HepG2 (cell line): ENCODE results near the gene ABHD17A. TPM values are rescaled to one million over a fixed set of nuclear protein-coding genes. Genes with fewer than 3 reads are reported as not detected.

Source experiments
- ATF7-NPFF ChIP-seq: sonication (generic); formaldehyde crosslinking; IDR thresholded peaks from 2 replicates; pipeline ENCODE4 v1.8.1; 2023; ENCODE audit warnings: mild to moderate bottlenecking, low read depth, missing genetic modification reagents, moderate library complexity
- HNRNPK ChIP-seq: fragments of 200-400 bp; formaldehyde crosslinking; IDR thresholded peaks from 2 replicates; pipeline ENCODE4 v1.6.1; 2018; ENCODE audit warnings: low read length, low read depth, moderate library complexity, mild to moderate bottlenecking; ENCODE audit not compliant: poor library complexity, severe bottlenecking
- HNRNPLL ChIP-seq: fragments of 200-400 bp; formaldehyde crosslinking; IDR thresholded peaks from 2 replicates; pipeline ENCODE4 v1.6.1; 2017; ENCODE audit warnings: mild to moderate bottlenecking, low read depth, low read length; ENCODE audit not compliant: poor library complexity, severe bottlenecking
- KDM5B ChIP-seq: sonication (generic); formaldehyde crosslinking; IDR thresholded peaks from 2 replicates; pipeline ENCODE4 v1.4.0; 2020; ENCODE audit warnings: missing genetic modification reagents, mild to moderate bottlenecking, borderline replicate concordance
- MATR3 ChIP-seq: sonication (generic); formaldehyde crosslinking; IDR thresholded peaks from 2 replicates; pipeline ENCODE4 v1.4.0; 2020; ENCODE audit warnings: missing genetic modification reagents
- MYC ChIP-seq: sonication (generic); formaldehyde crosslinking; IDR thresholded peaks from 2 replicates; pipeline ENCODE4 v1.9.0; 2021; ENCODE audit warnings: missing genetic modification reagents, borderline replicate concordance
- NR1H2 ChIP-seq: sonication (generic); formaldehyde crosslinking; IDR thresholded peaks from 2 replicates; pipeline ENCODE4 v1.8.1; 2022; ENCODE audit warnings: low read depth, missing genetic modification reagents, borderline replicate concordance
- PCBP1 ChIP-seq: fragments of 200-400 bp; formaldehyde crosslinking; IDR thresholded peaks from 2 replicates; pipeline ENCODE4 v1.6.1; 2017; ENCODE audit warnings: mild to moderate bottlenecking, low read depth, low read length, borderline replicate concordance
- SP5 ChIP-seq: IDR thresholded peaks from 2 replicates; pipeline ENCODE4 v1.6.1; 2016; ENCODE audit warnings: low read depth, borderline replicate concordance
- XBP1 ChIP-seq: sonication (generic); formaldehyde crosslinking; IDR thresholded peaks from 2 replicates; pipeline ENCODE4 v1.5.0; 2020; ENCODE audit warnings: missing genetic modification reagents
- ZNF225 ChIP-seq: sonication (generic); formaldehyde crosslinking; IDR thresholded peaks from 2 replicates; pipeline ENCODE4 v1.4.0; 2020; ENCODE audit warnings: mild to moderate bottlenecking, missing genetic modification reagents
- ZNF776 ChIP-seq: sonication (generic); formaldehyde crosslinking; IDR thresholded peaks from 2 replicates; pipeline ENCODE4 v1.4.0; 2020; ENCODE audit warnings: mild to moderate bottlenecking, missing genetic modification reagents
- ZNF782 ChIP-seq: sonication (generic); formaldehyde crosslinking; IDR thresholded peaks from 2 replicates; pipeline ENCODE4 v1.4.0; 2020; ENCODE audit warnings: missing genetic modification reagents, mild to moderate bottlenecking, borderline replicate concordance
- ZNF878 ChIP-seq: sonication (generic); formaldehyde crosslinking; IDR thresholded peaks from 2 replicates; pipeline ENCODE4 v1.8.1; 2023; ENCODE audit warnings: mild to moderate bottlenecking, missing genetic modification reagents, moderate library complexity
- polyA plus RNA-seq, 8 experiments: library from polyadenylated mRNA; depleted of rRNA in 3 of 8; stranded (reverse) in 7 of 8; unstranded in 1 of 8; fragments of >200 nt; fragmentation: Illumina TruSeq in 4 of 8; extraction: Trizol in 4 of 8; gene quantifications; 2 replicates each; pipeline versions ENCODE4 v1.2.1 to v1.2.3, GENCODE V29; 2011 to 2016; ENCODE audit warnings: low read depth in 4 of 8, missing spikeins in 1 of 8, mixed read lengths in 1 of 8; ENCODE audit not compliant: insufficient read depth in 1 of 8
- total RNA-seq, 5 experiments: library from RNA; depleted of rRNA; stranded (reverse); fragments of >200 nt; fragmentation: Illumina TruSeq; extraction: Trizol; gene quantifications; 2 replicates each; pipeline ENCODE4 v1.2.3, GENCODE V29; 2016; ENCODE audit warnings: low read depth in 1 of 5
- TF ChIP-seq, protein P1 (sequence below): sonication (generic); formaldehyde crosslinking; IDR thresholded peaks from 2 replicates; pipeline ENCODE4 v1.4.0; 2020; ENCODE audit warnings: mild to moderate bottlenecking, missing genetic modification reagents, borderline replicate concordance
- TF ChIP-seq, protein P2 (sequence below): IDR thresholded peaks from 2 replicates; pipeline ENCODE4 v1.6.1; 2016; ENCODE audit warnings: missing compliant biosample characterization, missing genetic modification reagents, borderline replicate concordance
- TF ChIP-seq, protein P3 (sequence below): sonication (generic); formaldehyde crosslinking; IDR thresholded peaks from 2 replicates; pipeline ENCODE4 v1.5.0; 2020; ENCODE audit warnings: mild to moderate bottlenecking, missing genetic modification reagents, borderline replicate concordance

ABHD17A gene
- total and polyA plus RNA-seq, 2 of the 13 experiments (the other 11 are each of a cell fraction or from before 2014, with no cell fraction given): 27.7 to 40.8 TPM

DNA sequence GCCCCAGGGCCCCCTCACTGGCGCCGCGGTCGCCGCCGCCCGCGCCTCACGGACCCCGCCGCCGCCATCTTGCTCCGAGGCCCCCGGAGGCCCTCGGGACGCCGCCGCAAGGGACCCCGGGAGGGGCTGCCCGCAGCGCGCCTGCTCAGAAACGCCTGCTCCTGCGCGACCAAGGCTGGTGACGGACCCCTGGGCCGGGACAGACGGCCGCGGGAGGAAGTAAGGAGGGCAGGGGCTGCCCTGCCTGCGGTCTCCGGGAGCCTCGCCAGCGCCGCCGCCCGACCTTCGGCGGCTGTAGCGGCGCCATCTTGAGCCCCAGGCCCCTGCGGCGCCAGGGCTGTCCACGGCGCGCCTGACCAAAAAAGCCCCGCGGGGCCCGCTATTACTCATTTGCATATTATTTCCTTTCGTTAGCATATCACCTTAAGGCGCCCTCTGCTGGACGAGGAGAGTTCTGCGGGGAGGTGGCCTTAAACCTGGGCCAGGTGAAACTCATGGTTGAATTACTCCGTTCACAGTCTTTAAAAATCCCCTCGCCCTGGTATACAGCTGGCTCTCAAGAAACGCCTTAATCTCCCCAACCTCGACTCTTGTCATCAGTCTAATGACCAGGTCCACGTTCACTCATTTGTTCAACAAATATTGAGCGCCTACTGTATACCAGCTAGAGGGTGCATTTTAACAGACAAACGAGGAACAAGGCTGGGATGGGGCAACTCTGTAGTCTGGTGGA, 36.7 kb downstream of the ABHD17A start, which contains the start of gene REXO1 (continued):
- TF ChIP-seq, protein P1, sequence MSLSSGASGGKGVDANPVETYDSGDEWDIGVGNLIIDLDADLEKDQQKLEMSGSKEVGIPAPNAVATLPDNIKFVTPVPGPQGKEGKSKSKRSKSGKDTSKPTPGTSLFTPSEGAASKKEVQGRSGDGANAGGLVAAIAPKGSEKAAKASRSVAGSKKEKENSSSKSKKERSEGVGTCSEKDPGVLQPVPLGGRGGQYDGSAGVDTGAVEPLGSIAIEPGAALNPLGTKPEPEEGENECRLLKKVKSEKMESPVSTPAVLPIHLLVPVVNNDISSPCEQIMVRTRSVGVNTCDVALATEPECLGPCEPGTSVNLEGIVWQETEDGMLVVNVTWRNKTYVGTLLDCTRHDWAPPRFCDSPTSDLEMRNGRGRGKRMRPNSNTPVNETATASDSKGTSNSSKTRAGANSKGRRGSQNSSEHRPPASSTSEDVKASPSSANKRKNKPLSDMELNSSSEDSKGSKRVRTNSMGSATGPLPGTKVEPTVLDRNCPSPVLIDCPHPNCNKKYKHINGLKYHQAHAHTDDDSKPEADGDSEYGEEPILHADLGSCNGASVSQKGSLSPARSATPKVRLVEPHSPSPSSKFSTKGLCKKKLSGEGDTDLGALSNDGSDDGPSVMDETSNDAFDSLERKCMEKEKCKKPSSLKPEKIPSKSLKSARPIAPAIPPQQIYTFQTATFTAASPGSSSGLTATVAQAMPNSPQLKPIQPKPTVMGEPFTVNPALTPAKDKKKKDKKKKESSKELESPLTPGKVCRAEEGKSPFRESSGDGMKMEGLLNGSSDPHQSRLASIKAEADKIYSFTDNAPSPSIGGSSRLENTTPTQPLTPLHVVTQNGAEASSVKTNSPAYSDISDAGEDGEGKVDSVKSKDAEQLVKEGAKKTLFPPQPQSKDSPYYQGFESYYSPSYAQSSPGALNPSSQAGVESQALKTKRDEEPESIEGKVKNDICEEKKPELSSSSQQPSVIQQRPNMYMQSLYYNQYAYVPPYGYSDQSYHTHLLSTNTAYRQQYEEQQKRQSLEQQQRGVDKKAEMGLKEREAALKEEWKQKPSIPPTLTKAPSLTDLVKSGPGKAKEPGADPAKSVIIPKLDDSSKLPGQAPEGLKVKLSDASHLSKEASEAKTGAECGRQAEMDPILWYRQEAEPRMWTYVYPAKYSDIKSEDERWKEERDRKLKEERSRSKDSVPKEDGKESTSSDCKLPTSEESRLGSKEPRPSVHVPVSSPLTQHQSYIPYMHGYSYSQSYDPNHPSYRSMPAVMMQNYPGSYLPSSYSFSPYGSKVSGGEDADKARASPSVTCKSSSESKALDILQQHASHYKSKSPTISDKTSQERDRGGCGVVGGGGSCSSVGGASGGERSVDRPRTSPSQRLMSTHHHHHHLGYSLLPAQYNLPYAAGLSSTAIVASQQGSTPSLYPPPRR: no peak
- TF ChIP-seq MATR3 (CRISPR knock-in tag) (no peak), MYC (CRISPR knock-in tag) (0 out of 2 replicates have a peak, but pooled peaks have one; percentile 4), KDM5B (CRISPR knock-in tag) (no peak; the same call in 1 of the 2 replicates), ZNF225 (no peak), HNRNPLL (peak; percentile 47), ZNF776 (CRISPR knock-in tag) (no peak), ATF7-NPFF (CRISPR knock-in tag) (0 out of 2 replicates have a peak, but pooled peaks have one; percentile 35), PCBP1 (no peak), XBP1 (no peak), HNRNPK (no peak), SP5 (CRISPR knock-in tag) (no peak), ZNF782 (CRISPR knock-in tag) (no peak), NR1H2 (CRISPR knock-in tag) (no peak), ZNF878 (CRISPR knock-in tag) (no peak)
- TF ChIP-seq, protein P2, sequence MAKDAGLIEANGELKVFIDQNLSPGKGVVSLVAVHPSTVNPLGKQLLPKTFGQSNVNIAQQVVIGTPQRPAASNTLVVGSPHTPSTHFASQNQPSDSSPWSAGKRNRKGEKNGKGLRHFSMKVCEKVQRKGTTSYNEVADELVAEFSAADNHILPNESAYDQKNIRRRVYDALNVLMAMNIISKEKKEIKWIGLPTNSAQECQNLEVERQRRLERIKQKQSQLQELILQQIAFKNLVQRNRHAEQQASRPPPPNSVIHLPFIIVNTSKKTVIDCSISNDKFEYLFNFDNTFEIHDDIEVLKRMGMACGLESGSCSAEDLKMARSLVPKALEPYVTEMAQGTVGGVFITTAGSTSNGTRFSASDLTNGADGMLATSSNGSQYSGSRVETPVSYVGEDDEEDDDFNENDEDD (CRISPR knock-in tag): no peak
- TF ChIP-seq, protein P3, sequence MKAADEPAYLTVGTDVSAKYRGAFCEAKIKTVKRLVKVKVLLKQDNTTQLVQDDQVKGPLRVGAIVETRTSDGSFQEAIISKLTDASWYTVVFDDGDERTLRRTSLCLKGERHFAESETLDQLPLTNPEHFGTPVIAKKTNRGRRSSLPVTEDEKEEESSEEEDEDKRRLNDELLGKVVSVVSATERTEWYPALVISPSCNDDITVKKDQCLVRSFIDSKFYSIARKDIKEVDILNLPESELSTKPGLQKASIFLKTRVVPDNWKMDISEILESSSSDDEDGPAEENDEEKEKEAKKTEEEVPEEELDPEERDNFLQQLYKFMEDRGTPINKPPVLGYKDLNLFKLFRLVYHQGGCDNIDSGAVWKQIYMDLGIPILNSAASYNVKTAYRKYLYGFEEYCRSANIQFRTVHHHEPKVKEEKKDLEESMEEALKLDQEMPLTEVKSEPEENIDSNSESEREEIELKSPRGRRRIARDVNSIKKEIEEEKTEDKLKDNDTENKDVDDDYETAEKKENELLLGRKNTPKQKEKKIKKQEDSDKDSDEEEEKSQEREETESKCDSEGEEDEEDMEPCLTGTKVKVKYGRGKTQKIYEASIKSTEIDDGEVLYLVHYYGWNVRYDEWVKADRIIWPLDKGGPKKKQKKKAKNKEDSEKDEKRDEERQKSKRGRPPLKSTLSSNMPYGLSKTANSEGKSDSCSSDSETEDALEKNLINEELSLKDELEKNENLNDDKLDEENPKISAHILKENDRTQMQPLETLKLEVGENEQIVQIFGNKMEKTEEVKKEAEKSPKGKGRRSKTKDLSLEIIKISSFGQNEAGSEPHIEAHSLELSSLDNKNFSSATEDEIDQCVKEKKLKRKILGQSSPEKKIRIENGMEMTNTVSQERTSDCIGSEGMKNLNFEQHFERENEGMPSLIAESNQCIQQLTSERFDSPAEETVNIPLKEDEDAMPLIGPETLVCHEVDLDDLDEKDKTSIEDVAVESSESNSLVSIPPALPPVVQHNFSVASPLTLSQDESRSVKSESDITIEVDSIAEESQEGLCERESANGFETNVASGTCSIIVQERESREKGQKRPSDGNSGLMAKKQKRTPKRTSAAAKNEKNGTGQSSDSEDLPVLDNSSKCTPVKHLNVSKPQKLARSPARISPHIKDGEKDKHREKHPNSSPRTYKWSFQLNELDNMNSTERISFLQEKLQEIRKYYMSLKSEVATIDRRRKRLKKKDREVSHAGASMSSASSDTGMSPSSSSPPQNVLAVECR: no peak; the same call in 1 of the 2 replicates
